ENCODE results near the gene KRI1.
A peak's percentile ranks its signal among the peaks of the same experiment; 100 is the strongest.

The KRI1 gene

DNA sequence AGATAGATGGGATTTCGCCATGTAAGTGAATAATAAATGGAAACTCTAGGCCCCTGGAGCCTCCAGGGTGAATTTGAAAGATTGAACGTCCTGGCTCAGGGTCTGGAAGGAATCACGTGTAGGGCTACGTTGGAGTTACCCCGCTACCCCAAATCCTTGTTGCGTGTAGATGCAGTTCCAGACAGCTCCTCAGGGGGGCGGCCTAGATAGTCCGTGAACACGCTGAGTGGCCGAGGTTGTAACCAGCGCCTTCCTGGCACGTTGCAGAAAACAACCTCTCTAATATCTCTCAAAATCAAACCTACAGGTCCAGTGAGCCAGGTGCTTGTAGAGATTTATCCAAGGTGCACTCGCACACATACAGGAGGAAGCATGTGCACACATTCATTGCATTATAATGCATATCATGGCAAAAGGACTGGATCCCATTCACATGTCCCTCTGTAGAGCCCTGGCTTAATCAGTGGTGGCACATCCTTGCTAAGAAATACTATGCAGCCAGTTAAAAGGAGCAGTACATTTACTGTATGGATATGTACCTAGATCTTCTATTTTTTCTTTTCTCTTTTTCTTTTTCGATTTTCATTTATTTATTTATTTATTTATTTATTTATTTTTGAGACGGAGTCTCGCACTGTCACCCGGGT is 60.1 kb downstream of the KRI1 start:
- no peak overlapping the region for H3K4me3 ChIP-seq (ENCODE audit: low read depth, low read length)
- DNase-seq (ENCODE audit: low read depth, low spot score): peak; percentile 55
- in situ Hi-C loops (cut with HindIII; ENCODE audit: low sequenced_read_pairs): no loop called here
- TF ChIP-seq, protein P1, sequence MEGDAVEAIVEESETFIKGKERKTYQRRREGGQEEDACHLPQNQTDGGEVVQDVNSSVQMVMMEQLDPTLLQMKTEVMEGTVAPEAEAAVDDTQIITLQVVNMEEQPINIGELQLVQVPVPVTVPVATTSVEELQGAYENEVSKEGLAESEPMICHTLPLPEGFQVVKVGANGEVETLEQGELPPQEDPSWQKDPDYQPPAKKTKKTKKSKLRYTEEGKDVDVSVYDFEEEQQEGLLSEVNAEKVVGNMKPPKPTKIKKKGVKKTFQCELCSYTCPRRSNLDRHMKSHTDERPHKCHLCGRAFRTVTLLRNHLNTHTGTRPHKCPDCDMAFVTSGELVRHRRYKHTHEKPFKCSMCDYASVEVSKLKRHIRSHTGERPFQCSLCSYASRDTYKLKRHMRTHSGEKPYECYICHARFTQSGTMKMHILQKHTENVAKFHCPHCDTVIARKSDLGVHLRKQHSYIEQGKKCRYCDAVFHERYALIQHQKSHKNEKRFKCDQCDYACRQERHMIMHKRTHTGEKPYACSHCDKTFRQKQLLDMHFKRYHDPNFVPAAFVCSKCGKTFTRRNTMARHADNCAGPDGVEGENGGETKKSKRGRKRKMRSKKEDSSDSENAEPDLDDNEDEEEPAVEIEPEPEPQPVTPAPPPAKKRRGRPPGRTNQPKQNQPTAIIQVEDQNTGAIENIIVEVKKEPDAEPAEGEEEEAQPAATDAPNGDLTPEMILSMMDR (IDR thresholded peaks at IDR 0.05; ENCODE audit: low read depth, low read length): peak; percentile 85
